Measurements from ENCODE around the gene RPS6KL1. TPM values are rescaled to one million over a fixed set of nuclear protein-coding genes. Genes with fewer than 3 reads are reported as not detected.

RPS6KL1 gene
- total RNA-seq, 1 donor, result 0.09 TPM

- DNase-seq (ENCODE audit: low read depth), result no peak
- H3K4me3 ChIP-seq (ENCODE audit: low read depth, low read length), result no peak overlapping the region
- no peak for TF ChIP-seq CTCF (IDR thresholded peaks at IDR 0.05; ENCODE audit: insufficient read depth, low read length)
Observed at GRCh38 chr14:74865156-74865555, 57.9 kb downstream of the RPS6KL1 start.

GRCh38 chr14:74864198-74864597 is 58.9 kb downstream of the RPS6KL1 start:
- H3K4me3 ChIP-seq (ENCODE audit: low read depth, low read length), result no peak overlapping the region
- no peak for DNase-seq (ENCODE audit: low read depth)
- TF ChIP-seq CTCF (IDR thresholded peaks at IDR 0.05; ENCODE audit: insufficient read depth, low read length), result no peak

GRCh38 chr14:74863274-74863673 is 59.8 kb downstream of the RPS6KL1 start:
- TF ChIP-seq CTCF (IDR thresholded peaks at IDR 0.05; ENCODE audit: insufficient read depth, low read length), result no peak
- no peak for DNase-seq (ENCODE audit: low read depth)
- H3K4me3 ChIP-seq (ENCODE audit: low read depth, low read length), result no peak overlapping the region

- no peak overlapping the region for H3K4me3 ChIP-seq (ENCODE audit: low read depth, low read length)
- no peak for TF ChIP-seq CTCF (IDR thresholded peaks at IDR 0.05; ENCODE audit: insufficient read depth, low read length)
Observed at GRCh38 chr14:74861734-74862090, 61.3 kb downstream of the RPS6KL1 start.

GRCh38 chr14:74860899-74861733 is 61.9 kb downstream of the RPS6KL1 start:
- peak; percentile 85 for TF ChIP-seq CTCF (IDR thresholded peaks at IDR 0.05; ENCODE audit: insufficient read depth, low read length)
- peak; percentile 90 for DNase-seq (ENCODE audit: low read depth)
- H3K4me3 ChIP-seq (ENCODE audit: low read depth, low read length), result no peak overlapping the region

More at GRCh38 chr14:74861734-74862090, 61.3 kb downstream of the RPS6KL1 start:
- DNase-seq (ENCODE audit: low read depth), result no peak

GRCh38 chr14:74859757-74860552 is 63.1 kb downstream of the RPS6KL1 start:
- no peak for TF ChIP-seq CTCF (IDR thresholded peaks at IDR 0.05; ENCODE audit: insufficient read depth, low read length)
- no peak overlapping the region for H3K4me3 ChIP-seq (ENCODE audit: low read depth, low read length)
- DNase-seq (ENCODE audit: low read depth), result peak; percentile 54
